HEK293 (cell line): ENCODE data around the gene DHRS11.

Source experiments
- CTCF ChIA-PET: fragments of 350-600 bp; formaldehyde crosslinking; extraction: SDS; loops from one replicate; lab custom pipeline; 2021; ENCODE audit warnings: antibody characterized with exemption; lab: Yijun Ruan, JAX
- POLR2A ChIA-PET: fragments of 300-600 bp; formaldehyde crosslinking; extraction: SDS; loops from one replicate; lab custom pipeline; 2020; ENCODE audit warnings: antibody characterized with exemption, inconsistent platforms; lab: Yijun Ruan, JAX
- H3K27ac ChIP-seq: fragments of 200-500 bp; sonication (Bioruptor generic); 2 replicates; pipeline ENCODE4 v1.5.1; 2014; ENCODE audit warnings: low read depth, low read length, control low read depth, inconsistent platforms; ENCODE audit errors: extremely low read depth
- H3K36me3 ChIP-seq, 2 experiments: fragments of 200-500 bp in 1 of 2; sonication (Bioruptor generic) in 1 of 2; 1 replicate in 1 of 2; 2 replicates in 1 of 2; pipeline ENCODE4 v1.5.1; 2014 to 2017; ENCODE audit warnings: inconsistent platforms in 2 of 2, low read length in 2 of 2; ENCODE audit not compliant: control insufficient read depth in 2 of 2, insufficient read depth in 1 of 2
- H3K4me1 ChIP-seq: fragments of 200-500 bp; sonication (Bioruptor generic); 2 replicates; pipeline ENCODE4 v1.5.1; 2014; ENCODE audit warnings: mild to moderate bottlenecking, low read length, inconsistent platforms; ENCODE audit not compliant: control insufficient read depth, insufficient read depth
- H3K4me3 ChIP-seq: 2 replicates; pipeline ENCODE4 v1.5.1; 2011; ENCODE audit warnings: low read depth, mild to moderate bottlenecking, control low read depth, low read length, moderate library complexity
- H3K9me3 ChIP-seq: fragments of 200-500 bp; sonication (Bioruptor generic); 2 replicates; pipeline ENCODE4 v1.5.1; 2014; ENCODE audit warnings: low read depth, low read length, inconsistent platforms; ENCODE audit not compliant: control insufficient read depth, insufficient read depth
- GLIS1 ChIP-seq: fragments of 450-650 bp; formaldehyde crosslinking; IDR thresholded peaks from 2 replicates; pipeline ENCODE4 v1.5.1; 2016; ENCODE audit warnings: missing biosample characterization, missing genetic modification characterization
- GLIS2 ChIP-seq: fragments of 450-650 bp; formaldehyde crosslinking; IDR thresholded peaks from 2 replicates; pipeline ENCODE4 v1.5.1; 2016; ENCODE audit warnings: missing biosample characterization, missing genetic modification characterization
- KLF1 ChIP-seq: fragments of 450-650 bp; formaldehyde crosslinking; IDR thresholded peaks from 2 replicates; pipeline ENCODE4 v1.5.1; 2016; ENCODE audit warnings: missing biosample characterization, missing genetic modification characterization
- KLF8 ChIP-seq: fragments of 450-650 bp; formaldehyde crosslinking; IDR thresholded peaks from 2 replicates; pipeline ENCODE4 v1.5.1; 2016; ENCODE audit warnings: missing biosample characterization, missing genetic modification characterization
- MEIS1 ChIP-seq: sonication (generic); formaldehyde crosslinking; IDR thresholded peaks from 2 replicates; pipeline ENCODE4 v1.8.1; 2022; ENCODE audit warnings: missing genetic modification reagents, mild to moderate bottlenecking, borderline replicate concordance
- SP3 ChIP-seq: fragments of 450-650 bp; formaldehyde crosslinking; IDR thresholded peaks from 2 replicates; pipeline ENCODE4 v1.5.1; 2016; ENCODE audit warnings: missing biosample characterization, missing genetic modification characterization
- ZBTB17 ChIP-seq: fragments of 450-650 bp; formaldehyde crosslinking; IDR thresholded peaks from 2 replicates; pipeline ENCODE4 v1.5.1; 2016; ENCODE audit warnings: missing biosample characterization, missing genetic modification characterization
- ZEB2 ChIP-seq: fragments of 450-650 bp; formaldehyde crosslinking; IDR thresholded peaks from 2 replicates; pipeline ENCODE4 v1.5.1; 2016; ENCODE audit warnings: missing biosample characterization, missing genetic modification characterization
- ZIC2 ChIP-seq: fragments of 450-650 bp; formaldehyde crosslinking; IDR thresholded peaks from 2 replicates; pipeline ENCODE4 v1.5.1; 2016; ENCODE audit warnings: missing biosample characterization, missing genetic modification characterization
- ZNF140 ChIP-seq: fragments of 450-650 bp; formaldehyde crosslinking; IDR thresholded peaks from 2 replicates; pipeline ENCODE4 v1.5.1; 2016; ENCODE audit warnings: missing biosample characterization, missing genetic modification characterization
- ZNF292 ChIP-seq: fragments of 450-650 bp; formaldehyde crosslinking; IDR thresholded peaks from 2 replicates; pipeline ENCODE4 v1.5.1; 2016; ENCODE audit warnings: low read depth, missing biosample characterization, missing genetic modification characterization, borderline replicate concordance
- ZNF416 ChIP-seq: fragments of 450-650 bp; formaldehyde crosslinking; IDR thresholded peaks from 2 replicates; pipeline ENCODE4 v1.5.1; 2016; ENCODE audit warnings: missing biosample characterization, missing genetic modification characterization
- ZNF561 ChIP-seq: fragments of 450-650 bp; IDR thresholded peaks from 2 replicates; pipeline ENCODE4 v1.5.1; 2018; ENCODE audit warnings: missing biosample characterization, missing genetic modification characterization, borderline replicate concordance
- ZNF600 ChIP-seq: fragments of 450-650 bp; formaldehyde crosslinking; IDR thresholded peaks from 2 replicates; pipeline ENCODE4 v1.5.1; 2016; ENCODE audit warnings: missing biosample characterization, missing genetic modification characterization
- ZNF660 ChIP-seq: fragments of 450-650 bp; IDR thresholded peaks from 2 replicates; pipeline ENCODE4 v1.5.1; 2018; ENCODE audit warnings: missing biosample characterization, mild to moderate bottlenecking, missing genetic modification characterization
- ZNF843 ChIP-seq: fragments of 450-650 bp; formaldehyde crosslinking; IDR thresholded peaks from 2 replicates; pipeline ENCODE4 v1.5.1; 2016; ENCODE audit warnings: missing biosample characterization, missing genetic modification characterization
- TF ChIP-seq, protein P1 (sequence below): fragments of 450-650 bp; formaldehyde crosslinking; IDR thresholded peaks from 2 replicates; pipeline ENCODE4 v1.5.1; 2017; ENCODE audit warnings: missing biosample characterization, missing genetic modification characterization
- TF ChIP-seq, protein P2 (sequence below): fragments of 450-650 bp; formaldehyde crosslinking; IDR thresholded peaks from 2 replicates; pipeline ENCODE4 v1.5.1; 2017; ENCODE audit warnings: missing biosample characterization, missing genetic modification characterization
- TF ChIP-seq, protein P3 (sequence below): fragments of 450-650 bp; formaldehyde crosslinking; IDR thresholded peaks from 2 replicates; pipeline ENCODE4 v1.5.1; 2016; ENCODE audit warnings: missing biosample characterization, missing genetic modification characterization
- TF ChIP-seq, protein P4 (sequence below): fragments of 450-650 bp; formaldehyde crosslinking; IDR thresholded peaks from 2 replicates; pipeline ENCODE4 v1.5.1; 2016; ENCODE audit warnings: missing biosample characterization, missing genetic modification characterization
- TF ChIP-seq, protein P5 (sequence below): fragments of 450-650 bp; formaldehyde crosslinking; IDR thresholded peaks from 2 replicates; pipeline ENCODE4 v1.5.1; 2016; ENCODE audit warnings: missing biosample characterization, missing genetic modification characterization, low read depth

Gene DHRS11

DNA sequence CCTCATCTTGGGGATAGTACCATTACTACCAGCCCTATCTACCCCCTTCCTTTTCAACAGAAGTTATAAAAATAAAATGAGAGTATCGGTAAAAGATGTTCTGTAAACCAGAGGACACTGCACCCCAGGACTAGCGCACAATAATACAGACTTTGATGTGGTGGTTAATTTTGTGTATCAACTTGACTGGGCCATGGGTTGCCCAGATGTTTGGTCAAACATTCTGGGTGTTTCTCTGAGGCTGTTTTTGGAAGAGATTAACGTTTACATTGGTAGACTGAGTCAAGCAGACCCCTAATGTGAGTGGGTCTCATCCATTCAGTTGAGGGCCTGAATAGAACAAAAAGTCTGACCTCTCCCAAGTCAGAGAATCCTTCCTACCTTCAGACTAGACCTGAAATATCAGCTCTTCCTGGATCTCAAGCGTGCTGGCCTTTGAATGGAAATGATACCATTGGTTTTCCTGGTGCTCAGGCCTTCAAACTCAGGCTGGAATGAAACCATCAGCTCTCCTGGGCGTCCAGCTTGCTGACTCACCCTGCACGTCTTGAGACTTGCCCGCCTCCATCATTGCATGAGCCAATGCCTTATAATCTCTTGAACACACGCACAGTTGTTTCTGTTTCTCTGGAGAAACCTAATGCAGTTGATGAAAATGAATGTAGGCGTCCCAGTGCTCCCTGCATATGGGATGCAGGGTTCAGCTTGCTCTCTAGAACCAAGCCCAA is 19.8 kb downstream of the DHRS11 start:
- Histone ChIP-seq H3K27ac (no peak overlapping the region), H3K4me1 (no peaks in the 10 kb centered on the region; the same call in 1 of the 2 replicates), H3K4me3 (no peak overlapping the region), H3K9me3 (no peaks in the 10 kb centered on the region), H3K36me3 (peaks cover 0 to 9% of the 10 kb centered on the region in 2 experiments; a peak in 2 of 3 replicates)
- TF ChIP-seq ZBTB17 (tag by site-specific recombination) (peak; percentile 63), ZNF600 (tag by site-specific recombination) (0 out of 2 replicates have a peak, but pooled peaks have one; percentile 38), ZNF416 (peak; percentile 96), ZNF292 (tag by site-specific recombination) (no peak)
- ChIA-PET CTCF (interaction anchor here (1.2 to 2.8 kb wide), 4 partner anchors 10 to 628 kb away, joined by 3 to 18 read pairs (median 4); partner anchors contain the start of gene MRM1), POLR2A (no interaction called here)

DNA sequence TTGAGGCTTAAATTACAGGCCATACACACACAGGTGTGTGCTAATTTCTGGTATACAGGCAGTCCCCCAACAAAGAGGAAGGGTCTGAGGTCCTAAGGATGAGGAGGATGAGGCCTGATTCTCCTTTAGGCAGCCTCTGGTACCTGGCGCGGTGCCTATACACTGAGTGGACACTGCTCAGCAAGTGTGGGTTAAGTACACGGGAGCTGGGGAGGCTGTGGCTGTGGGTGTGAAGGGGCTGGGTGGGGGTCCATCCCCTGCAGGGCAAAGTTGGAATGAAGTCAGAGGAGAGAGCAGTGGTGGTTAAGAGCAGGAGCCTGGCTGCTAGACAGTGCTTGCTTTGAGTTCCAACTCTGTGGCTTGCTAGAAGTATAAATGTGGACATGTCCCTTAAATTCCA is 20.6 kb downstream of the DHRS11 start:
- no peaks in the 10 kb centered on the region for H3K9me3 ChIP-seq
- H3K36me3 ChIP-seq: peaks cover 0 to 9% of the 10 kb centered on the region in 2 experiments; a peak in 2 of 3 replicates
- H3K4me3 ChIP-seq: no peak overlapping the region
- TF ChIP-seq, protein P1, sequence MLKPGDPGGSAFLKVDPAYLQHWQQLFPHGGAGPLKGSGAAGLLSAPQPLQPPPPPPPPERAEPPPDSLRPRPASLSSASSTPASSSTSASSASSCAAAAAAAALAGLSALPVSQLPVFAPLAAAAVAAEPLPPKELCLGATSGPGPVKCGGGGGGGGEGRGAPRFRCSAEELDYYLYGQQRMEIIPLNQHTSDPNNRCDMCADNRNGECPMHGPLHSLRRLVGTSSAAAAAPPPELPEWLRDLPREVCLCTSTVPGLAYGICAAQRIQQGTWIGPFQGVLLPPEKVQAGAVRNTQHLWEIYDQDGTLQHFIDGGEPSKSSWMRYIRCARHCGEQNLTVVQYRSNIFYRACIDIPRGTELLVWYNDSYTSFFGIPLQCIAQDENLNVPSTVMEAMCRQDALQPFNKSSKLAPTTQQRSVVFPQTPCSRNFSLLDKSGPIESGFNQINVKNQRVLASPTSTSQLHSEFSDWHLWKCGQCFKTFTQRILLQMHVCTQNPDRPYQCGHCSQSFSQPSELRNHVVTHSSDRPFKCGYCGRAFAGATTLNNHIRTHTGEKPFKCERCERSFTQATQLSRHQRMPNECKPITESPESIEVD: no peak
- TF ChIP-seq MEIS1 (CRISPR knock-in tag) (no peak), ZNF600 (tag by site-specific recombination) (no peak), GLIS1 (peak; percentile 93), ZIC2 (tag by site-specific recombination) (0 out of 2 replicates have a peak, but pooled peaks have one; percentile 38), ZNF140 (tag by site-specific recombination) (no peak), GLIS2 (tag by site-specific recombination) (peak; percentile 27; the same call in 1 of the 2 replicates), SP3 (tag by site-specific recombination) (no peak), ZNF660 (no peak)
- TF ChIP-seq, protein P2, sequence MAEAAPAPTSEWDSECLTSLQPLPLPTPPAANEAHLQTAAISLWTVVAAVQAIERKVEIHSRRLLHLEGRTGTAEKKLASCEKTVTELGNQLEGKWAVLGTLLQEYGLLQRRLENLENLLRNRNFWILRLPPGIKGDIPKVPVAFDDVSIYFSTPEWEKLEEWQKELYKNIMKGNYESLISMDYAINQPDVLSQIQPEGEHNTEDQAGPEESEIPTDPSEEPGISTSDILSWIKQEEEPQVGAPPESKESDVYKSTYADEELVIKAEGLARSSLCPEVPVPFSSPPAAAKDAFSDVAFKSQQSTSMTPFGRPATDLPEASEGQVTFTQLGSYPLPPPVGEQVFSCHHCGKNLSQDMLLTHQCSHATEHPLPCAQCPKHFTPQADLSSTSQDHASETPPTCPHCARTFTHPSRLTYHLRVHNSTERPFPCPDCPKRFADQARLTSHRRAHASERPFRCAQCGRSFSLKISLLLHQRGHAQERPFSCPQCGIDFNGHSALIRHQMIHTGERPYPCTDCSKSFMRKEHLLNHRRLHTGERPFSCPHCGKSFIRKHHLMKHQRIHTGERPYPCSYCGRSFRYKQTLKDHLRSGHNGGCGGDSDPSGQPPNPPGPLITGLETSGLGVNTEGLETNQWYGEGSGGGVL: no peak
- TF ChIP-seq, protein P3, sequence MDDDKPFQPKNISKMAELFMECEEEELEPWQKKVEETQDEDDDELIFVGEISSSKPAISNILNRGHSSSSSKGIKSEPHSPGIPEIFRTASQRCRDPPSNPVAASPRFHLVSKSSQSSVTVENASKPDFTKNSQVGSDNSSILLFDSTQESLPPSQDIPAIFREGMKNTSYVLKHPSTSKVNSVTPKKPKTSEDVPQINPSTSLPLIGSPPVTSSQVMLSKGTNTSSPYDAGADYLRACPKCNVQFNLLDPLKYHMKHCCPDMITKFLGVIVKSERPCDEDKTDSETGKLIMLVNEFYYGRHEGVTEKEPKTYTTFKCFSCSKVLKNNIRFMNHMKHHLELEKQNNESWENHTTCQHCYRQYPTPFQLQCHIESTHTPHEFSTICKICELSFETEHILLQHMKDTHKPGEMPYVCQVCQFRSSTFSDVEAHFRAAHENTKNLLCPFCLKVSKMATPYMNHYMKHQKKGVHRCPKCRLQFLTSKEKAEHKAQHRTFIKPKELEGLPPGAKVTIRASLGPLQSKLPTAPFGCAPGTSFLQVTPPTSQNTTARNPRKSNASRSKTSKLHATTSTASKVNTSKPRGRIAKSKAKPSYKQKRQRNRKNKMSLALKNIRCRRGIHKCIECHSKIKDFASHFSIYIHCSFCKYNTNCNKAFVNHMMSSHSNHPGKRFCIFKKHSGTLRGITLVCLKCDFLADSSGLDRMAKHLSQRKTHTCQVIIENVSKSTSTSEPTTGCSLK: no peak
- no peaks in the 10 kb centered on the region; the same call in 1 of the 2 replicates for H3K4me1 ChIP-seq
- POLR2A ChIA-PET: interaction anchor here (1.0 kb wide), 1 partner anchor 9 kb away, joined by 4 read pairs; no protein-coding TSS in a partner anchor
- CTCF ChIA-PET: interaction anchor here (2.8 kb wide), 1 partner anchor 11 kb away, joined by 18 read pairs; the partner anchor contains the start of gene MRM1
- no peak overlapping the region for H3K27ac ChIP-seq

DNA sequence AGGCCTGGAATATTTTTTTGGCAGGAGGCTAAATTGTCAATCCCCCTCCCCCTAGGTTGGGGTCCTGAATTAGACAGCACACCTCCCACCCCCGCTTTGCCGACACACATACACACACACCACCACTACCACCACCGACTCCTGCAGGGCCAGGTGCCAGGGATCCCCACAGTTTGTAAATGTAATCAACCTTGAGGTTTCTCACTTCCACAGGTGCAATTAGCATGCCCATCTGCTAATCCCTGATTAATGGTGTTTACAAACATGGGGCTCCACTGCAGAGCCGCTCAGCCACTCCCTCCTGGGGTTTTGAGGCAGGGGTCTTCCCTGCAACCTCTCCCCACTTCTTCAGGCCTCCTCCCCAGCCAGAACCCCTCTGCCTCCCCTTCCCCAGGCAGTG is 21.5 kb downstream of the DHRS11 start:
- CTCF ChIA-PET: interaction anchor here (1.5 kb wide), 1 partner anchor 10 kb away, joined by 5 read pairs; no protein-coding TSS in a partner anchor
- TF ChIP-seq ZNF561 (tag by site-specific recombination) (no peak), ZNF843 (no peak), KLF1 (tag by site-specific recombination) (no peak), ZEB2 (no peak), KLF8 (tag by site-specific recombination) (no peak)
- TF ChIP-seq, protein P4, sequence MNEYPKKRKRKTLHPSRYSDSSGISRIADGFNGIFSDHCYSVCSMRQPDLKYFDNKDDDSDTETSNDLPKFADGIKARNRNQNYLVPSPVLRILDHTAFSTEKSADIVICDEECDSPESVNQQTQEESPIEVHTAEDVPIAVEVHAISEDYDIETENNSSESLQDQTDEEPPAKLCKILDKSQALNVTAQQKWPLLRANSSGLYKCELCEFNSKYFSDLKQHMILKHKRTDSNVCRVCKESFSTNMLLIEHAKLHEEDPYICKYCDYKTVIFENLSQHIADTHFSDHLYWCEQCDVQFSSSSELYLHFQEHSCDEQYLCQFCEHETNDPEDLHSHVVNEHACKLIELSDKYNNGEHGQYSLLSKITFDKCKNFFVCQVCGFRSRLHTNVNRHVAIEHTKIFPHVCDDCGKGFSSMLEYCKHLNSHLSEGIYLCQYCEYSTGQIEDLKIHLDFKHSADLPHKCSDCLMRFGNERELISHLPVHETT (tag by site-specific recombination): no peak
- TF ChIP-seq, protein P5, sequence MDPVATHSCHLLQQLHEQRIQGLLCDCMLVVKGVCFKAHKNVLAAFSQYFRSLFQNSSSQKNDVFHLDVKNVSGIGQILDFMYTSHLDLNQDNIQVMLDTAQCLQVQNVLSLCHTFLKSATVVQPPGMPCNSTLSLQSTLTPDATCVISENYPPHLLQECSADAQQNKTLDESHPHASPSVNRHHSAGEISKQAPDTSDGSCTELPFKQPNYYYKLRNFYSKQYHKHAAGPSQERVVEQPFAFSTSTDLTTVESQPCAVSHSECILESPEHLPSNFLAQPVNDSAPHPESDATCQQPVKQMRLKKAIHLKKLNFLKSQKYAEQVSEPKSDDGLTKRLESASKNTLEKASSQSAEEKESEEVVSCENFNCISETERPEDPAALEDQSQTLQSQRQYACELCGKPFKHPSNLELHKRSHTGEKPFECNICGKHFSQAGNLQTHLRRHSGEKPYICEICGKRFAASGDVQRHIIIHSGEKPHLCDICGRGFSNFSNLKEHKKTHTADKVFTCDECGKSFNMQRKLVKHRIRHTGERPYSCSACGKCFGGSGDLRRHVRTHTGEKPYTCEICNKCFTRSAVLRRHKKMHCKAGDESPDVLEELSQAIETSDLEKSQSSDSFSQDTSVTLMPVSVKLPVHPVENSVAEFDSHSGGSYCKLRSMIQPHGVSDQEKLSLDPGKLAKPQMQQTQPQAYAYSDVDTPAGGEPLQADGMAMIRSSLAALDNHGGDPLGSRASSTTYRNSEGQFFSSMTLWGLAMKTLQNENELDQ: no peak

More for the DNA sequence above, 21.5 kb downstream of the DHRS11 start:
- Histone ChIP-seq H3K4me3 (no peak overlapping the region), H3K36me3 (peaks cover 0 to 3% of the 10 kb centered on the region in 2 experiments; a peak in 2 of 3 replicates), H3K4me1 (no peaks in the 10 kb centered on the region; the same call in 1 of the 2 replicates), H3K9me3 (no peaks in the 10 kb centered on the region), H3K27ac (no peak overlapping the region)
- POLR2A ChIA-PET: interaction anchor here (1.0 to 1.4 kb wide), 2 partner anchors 10 to 12 kb away, joined by 4 to 7 read pairs; partner anchors contain the start of gene MRM1
